Kidney (tissue), 14 donors: ENCODE measurements around the gene APOL2. TPM values are rescaled to one million over a fixed set of nuclear protein-coding genes. Genes with fewer than 3 reads are reported as not detected.
A peak's percentile ranks its signal among the peaks of the same experiment; 100 is the strongest.
"Not testable (repeated sequence)": the region's sequence is repeated elsewhere in the genome, so short reads cannot be mapped to it uniquely, and the experiment has no call there.

ENCODE experiments used
- DNase-seq, 5 donors: peaks; one replicate each; pipeline ENCODE4 v3.0.0-alpha.2; 2013 to 2020
- FAIRE-seq: peaks from 2 replicates; lab custom pipeline; 2012; peaks lifted over from hg19 to GRCh38; lab: Jason Lieb, UNC
- H3K27ac ChIP-seq, 2 donors: one replicate each; pipeline ENCODE4 v1.7.0; 2013; ENCODE audit warnings: low read depth in 2 of 2, low read length in 2 of 2, inconsistent platforms in 1 of 2
- H3K27me3 ChIP-seq: one replicate; pipeline ENCODE4 v1.7.1; 2013; ENCODE audit warnings: low read length, inconsistent platforms; ENCODE audit not compliant: control insufficient read depth, insufficient read depth
- H3K36me3 ChIP-seq, 3 donors: one replicate each; pipeline versions ENCODE4 v1.7.0 to v1.7.1; 2013; ENCODE audit warnings: low read length in 3 of 3, control low read depth in 1 of 3, inconsistent platforms in 1 of 3; ENCODE audit not compliant: insufficient read depth in 3 of 3, control insufficient read depth in 2 of 3
- H3K4me1 ChIP-seq, 3 donors: one replicate each; pipeline versions ENCODE4 v1.7.0 to v1.7.1; 2013; ENCODE audit warnings: low read length in 3 of 3, inconsistent platforms in 1 of 3, low read depth in 1 of 3; ENCODE audit not compliant: control insufficient read depth in 2 of 3, insufficient read depth in 2 of 3
- H3K4me3 ChIP-seq, 3 donors: one replicate each; pipeline versions ENCODE4 v1.7.0 to v1.8.1; 2013; ENCODE audit warnings: low read length in 3 of 3, control low read depth in 1 of 3, inconsistent platforms in 1 of 3
- H3K9ac ChIP-seq, 3 donors: one replicate each; pipeline versions ENCODE4 v1.7.0 to v1.7.1; 2013; ENCODE audit warnings: low read length in 3 of 3, control low read depth in 1 of 3, inconsistent platforms in 1 of 3
- H3K9me3 ChIP-seq, 3 donors: one replicate each; pipeline versions ENCODE4 v1.7.0 to v1.7.1; 2013; ENCODE audit warnings: low read length in 3 of 3, control low read depth in 1 of 3, inconsistent platforms in 1 of 3; ENCODE audit not compliant: control insufficient read depth in 2 of 3, insufficient read depth in 1 of 3
- intact Hi-C: fragments of 100-400 bp; cut with DNase I; formaldehyde crosslinking; loops from one replicate; pipeline ENCODE4 v1.11.1; 2022
- polyA plus RNA-seq: library from polyadenylated mRNA; stranded (reverse); fragments of 350-450 nt; fragmentation: Illumina TruSeq; extraction: RNeasy Lipid Tissue Mini Kit (QIAGEN cat#74804); gene quantifications from one replicate; pipeline ENCODE4 v1.2.3, GENCODE V29; 2014; ENCODE audit warnings: low read depth, low replicate concordance; ENCODE audit not compliant: insufficient read depth
- total RNA-seq: library from RNA; stranded (reverse); fragmentation: NEBNext Ultra II Directional; extraction: Animal tissue kit (Norgen Biotek cat#: 25700); gene quantifications from one replicate; pipeline ENCODE4 v1.2.1, GENCODE V29; 2021
- TF ChIP-seq, protein P1 (sequence below): IDR thresholded peaks from 3 replicates; pipeline ENCODE4 v1.5.1; 2012; ENCODE audit warnings: mild to moderate bottlenecking, moderate library complexity, borderline replicate concordance; ENCODE audit not compliant: insufficient read depth; ENCODE audit errors: extremely low read depth
- donor health status: control.
- donor health status: control.
- donor health status: control.
- donor health status: control.
- donor health status: control.
- donor health status: DM: yes; HTN: yes; CAD: no.
- donor health status: Normal renal cell carcinoma (clear cell type).

APOL2 gene
- total and polyA plus RNA-seq, 2 donors from 2014 or later = 34.8 to 48.8 TPM

DNA sequence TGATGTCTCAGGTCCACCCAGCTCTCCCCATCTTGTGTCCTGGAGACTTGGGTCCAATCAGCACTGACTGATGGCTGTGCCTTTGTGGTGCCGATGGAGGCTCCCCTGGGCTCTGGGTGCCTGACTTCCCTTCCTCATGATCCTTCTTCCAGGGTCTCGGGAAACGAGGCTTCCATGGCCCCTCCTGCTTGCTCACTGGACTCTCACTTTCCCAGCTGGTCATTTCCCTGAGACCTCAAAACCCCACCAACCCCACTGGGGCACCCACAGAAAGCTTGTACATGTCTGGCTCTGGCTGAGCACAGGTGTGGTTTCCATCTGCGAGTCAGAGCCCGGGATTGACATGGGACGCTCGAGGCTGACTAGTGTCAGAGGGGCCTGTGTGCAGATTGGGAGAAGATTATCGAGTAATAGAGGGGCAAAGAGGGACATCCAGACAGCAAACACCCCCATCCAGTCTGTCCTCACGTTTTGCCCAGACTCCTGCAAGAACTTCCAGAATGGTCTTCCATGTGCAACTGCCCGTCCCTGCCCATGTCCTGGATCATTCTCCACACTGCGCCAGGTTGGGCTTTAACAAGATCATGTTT lies 28.7 kb upstream of the APOL2 start:
- peaks cover 0 to 7% (median 4%) of the 10 kb centered on the region in 3 donors for H3K36me3 ChIP-seq
- no peak overlapping the region for H3K9ac ChIP-seq
- intact Hi-C loops = no loop called here

DNA sequence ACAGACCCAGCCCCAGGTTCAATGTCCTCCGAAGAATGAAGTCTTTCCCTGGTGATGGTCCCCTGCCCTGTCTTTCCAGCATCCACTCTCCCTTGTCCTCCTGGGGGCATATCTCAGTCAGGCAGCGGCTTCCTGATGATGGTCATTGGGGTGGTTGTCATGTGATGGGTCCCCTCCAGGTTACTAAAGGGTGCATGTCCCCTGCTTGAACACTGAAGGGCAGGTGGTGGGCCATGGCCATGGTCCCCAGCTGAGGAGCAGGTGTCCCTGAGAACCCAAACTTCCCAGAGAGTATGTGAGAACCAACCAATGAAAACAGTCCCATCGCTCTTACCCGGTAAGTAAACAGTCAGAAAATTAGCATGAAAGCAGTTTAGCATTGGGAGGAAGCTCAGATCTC lies 27.7 kb upstream of the APOL2 start:
- Histone ChIP-seq H3K27ac (no peak overlapping the region), H3K4me3 (no peak overlapping the region), H3K9ac (no peak overlapping the region), H3K9me3 (no peaks in the 10 kb centered on the region), H3K4me1 (no peaks in the 10 kb centered on the region), H3K27me3 (no peaks in the 10 kb centered on the region), H3K36me3 (peaks cover 0 to 12% (median 4%) of the 10 kb centered on the region in 3 donors)
- intact Hi-C loops = no loop called here
- DNase-seq = peak in 1 of 5 donors; percentile 6
- TF ChIP-seq, protein P1, sequence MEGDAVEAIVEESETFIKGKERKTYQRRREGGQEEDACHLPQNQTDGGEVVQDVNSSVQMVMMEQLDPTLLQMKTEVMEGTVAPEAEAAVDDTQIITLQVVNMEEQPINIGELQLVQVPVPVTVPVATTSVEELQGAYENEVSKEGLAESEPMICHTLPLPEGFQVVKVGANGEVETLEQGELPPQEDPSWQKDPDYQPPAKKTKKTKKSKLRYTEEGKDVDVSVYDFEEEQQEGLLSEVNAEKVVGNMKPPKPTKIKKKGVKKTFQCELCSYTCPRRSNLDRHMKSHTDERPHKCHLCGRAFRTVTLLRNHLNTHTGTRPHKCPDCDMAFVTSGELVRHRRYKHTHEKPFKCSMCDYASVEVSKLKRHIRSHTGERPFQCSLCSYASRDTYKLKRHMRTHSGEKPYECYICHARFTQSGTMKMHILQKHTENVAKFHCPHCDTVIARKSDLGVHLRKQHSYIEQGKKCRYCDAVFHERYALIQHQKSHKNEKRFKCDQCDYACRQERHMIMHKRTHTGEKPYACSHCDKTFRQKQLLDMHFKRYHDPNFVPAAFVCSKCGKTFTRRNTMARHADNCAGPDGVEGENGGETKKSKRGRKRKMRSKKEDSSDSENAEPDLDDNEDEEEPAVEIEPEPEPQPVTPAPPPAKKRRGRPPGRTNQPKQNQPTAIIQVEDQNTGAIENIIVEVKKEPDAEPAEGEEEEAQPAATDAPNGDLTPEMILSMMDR = no peak
- no peak for FAIRE-seq

More for the DNA sequence above, 28.7 kb upstream of the APOL2 start:
- no peak for FAIRE-seq
- Histone ChIP-seq H3K4me1 (no peaks in the 10 kb centered on the region), H3K27me3 (no peaks in the 10 kb centered on the region), H3K4me3 (no peak overlapping the region), H3K9me3 (no peaks in the 10 kb centered on the region), H3K27ac (no peak overlapping the region)
- DNase-seq = peak in 1 of 5 donors; percentile 24
- TF ChIP-seq, protein P1 = no peak

DNA sequence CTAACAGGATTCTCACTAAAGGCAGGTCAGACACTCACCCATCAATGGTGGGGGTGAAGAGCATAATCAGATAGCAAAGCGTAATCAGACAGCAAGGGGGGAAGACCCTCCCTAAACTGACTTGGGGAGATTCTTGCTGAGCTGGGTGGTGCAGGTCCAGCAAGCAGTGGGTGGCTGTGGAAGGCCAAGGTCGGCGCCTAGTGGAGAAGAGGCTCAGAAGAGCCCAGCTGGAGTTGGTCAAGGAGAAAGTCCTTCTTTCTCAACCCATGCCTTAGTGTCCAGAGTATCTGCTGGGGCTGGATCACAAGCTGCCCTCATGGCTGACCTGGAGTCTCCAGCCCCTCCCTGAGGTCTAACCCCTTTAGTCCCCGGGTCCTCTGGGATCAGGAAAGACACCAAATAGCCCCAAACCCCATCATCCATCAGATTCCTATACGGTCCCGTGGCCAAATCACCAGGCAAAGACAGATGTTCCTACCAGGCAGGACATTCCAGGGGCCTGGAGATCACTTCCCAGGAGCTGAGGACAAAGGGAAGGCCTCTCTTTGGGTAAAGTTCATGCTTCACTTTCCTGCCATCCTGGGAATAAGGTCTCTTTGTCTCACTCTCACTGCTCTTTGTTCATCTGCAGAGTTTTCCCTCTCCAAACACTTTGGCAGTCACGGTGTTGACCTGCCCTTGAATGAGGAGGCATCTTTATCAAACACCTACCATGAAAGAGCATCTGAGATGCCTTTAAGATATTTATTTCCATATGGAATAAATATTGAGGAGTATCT lies 24.7 kb upstream of the APOL2 start:
- H3K9ac ChIP-seq, DNase-seq, H3K27ac ChIP-seq, H3K27me3 ChIP-seq, FAIRE-seq, H3K4me1 ChIP-seq, H3K4me3 ChIP-seq, intact Hi-C loops, H3K9me3 ChIP-seq: not testable (repeated sequence)
- peaks cover 0 to 12% (median 7%) of the 10 kb centered on the region in 3 donors for H3K36me3 ChIP-seq

DNA sequence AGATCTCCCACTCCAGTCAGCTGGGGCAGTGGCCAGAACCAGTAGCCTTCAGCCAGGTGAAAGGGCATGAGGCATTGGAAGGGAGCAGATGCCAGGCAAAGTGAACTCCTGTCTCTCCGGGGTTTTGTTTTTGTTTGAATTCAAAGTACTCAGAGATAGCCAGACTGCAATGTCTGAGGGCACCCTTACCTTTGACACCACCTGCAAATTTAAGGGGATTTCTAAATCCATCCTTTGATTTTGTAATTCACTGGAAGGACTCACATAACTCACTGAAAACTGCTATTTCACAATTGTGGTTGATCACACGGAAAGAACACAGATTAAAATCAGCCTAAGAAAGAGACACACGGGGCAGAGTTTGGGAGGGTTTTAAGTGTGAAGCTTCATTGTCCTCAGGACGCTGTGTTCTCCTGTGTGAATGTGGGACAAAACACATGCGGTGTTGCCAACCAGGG lies 23.9 kb upstream of the APOL2 start:
- H3K4me3 ChIP-seq, intact Hi-C loops, H3K9me3 ChIP-seq, H3K27me3 ChIP-seq, H3K9ac ChIP-seq, H3K27ac ChIP-seq, DNase-seq, FAIRE-seq, H3K4me1 ChIP-seq: not testable (repeated sequence)
- peaks cover 0 to 12% (median 7%) of the 10 kb centered on the region in 3 donors for H3K36me3 ChIP-seq

DNA sequence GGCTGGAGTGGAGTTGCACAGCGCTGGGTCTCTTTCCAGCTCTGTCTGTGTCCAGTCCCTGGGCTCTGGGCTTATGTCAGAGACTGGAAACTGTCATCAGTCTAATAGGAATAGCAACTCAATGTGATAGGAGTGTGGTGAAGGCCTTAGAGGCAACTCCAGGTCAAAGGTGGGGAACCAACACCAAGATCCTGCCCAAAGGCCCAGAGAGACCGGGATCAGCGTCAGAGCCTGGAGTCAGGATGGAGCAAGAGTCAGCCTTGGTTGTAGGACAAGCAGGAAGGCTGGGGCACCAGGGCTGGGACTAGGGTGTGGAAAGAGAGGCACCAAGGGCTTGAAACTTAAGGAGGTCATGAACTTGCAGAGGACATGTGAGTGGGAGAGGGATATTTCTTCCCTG lies 23.0 kb upstream of the APOL2 start:
- intact Hi-C loops, H3K9me3 ChIP-seq, H3K4me3 ChIP-seq, DNase-seq, H3K9ac ChIP-seq, H3K27me3 ChIP-seq, FAIRE-seq, H3K4me1 ChIP-seq, H3K27ac ChIP-seq: not testable (repeated sequence)
- peaks cover 0 to 12% (median 7%) of the 10 kb centered on the region in 3 donors for H3K36me3 ChIP-seq

DNA sequence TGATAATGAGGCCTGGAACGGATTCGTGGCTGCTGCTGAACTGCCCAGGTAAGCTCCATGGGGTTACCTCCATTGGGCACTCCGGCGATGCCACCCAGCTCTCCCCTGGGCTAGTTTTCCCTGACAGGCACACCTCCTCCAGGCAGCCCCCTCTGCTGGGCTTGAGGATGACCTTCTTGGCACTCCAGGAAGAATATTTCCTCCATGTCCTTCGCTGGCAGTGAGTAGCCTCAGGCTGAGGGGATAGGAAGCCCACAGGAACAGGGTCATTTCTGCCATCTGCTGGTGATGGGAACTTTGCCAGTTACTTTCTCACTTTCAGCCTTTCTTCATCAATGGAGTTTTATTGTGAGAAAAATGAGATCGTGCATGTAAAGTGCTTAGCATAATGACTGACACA lies 22.3 kb upstream of the APOL2 start:
- H3K9ac ChIP-seq, H3K9me3 ChIP-seq, FAIRE-seq, H3K27me3 ChIP-seq, H3K4me3 ChIP-seq, H3K4me1 ChIP-seq, intact Hi-C loops, H3K27ac ChIP-seq, DNase-seq: not testable (repeated sequence)
- H3K36me3 ChIP-seq = peaks cover 0 to 12% (median 7%) of the 10 kb centered on the region in 3 donors
